KBM-7 (cell line): ENCODE data around the gene CFAP251.

Experiments
- DNase-seq: peaks from one replicate; pipeline ENCODE4 v3.0.0-alpha.2; 2015
- in situ Hi-C: fragments of 300-500 bp; cut with MboI; formaldehyde crosslinking; loops from 2 replicates; pipeline ENCODE4 v1.14.3; 2020; ENCODE audit warnings: low sequenced_read_pairs, low pct_unique_long_range_greater_than_20kb, mixed read lengths

Gene CFAP251

GRCh38 chr12:121939992-121940766 lies 21.8 kb downstream of the CFAP251 start:
- no peak for DNase-seq
- in situ Hi-C loops, result no loop called here

- in situ Hi-C loops, result no loop called here
- no peak for DNase-seq
Measured at GRCh38 chr12:121942145-121942718, 23.8 kb downstream of the CFAP251 start.

- in situ Hi-C loops, result no loop called here
- DNase-seq, result no peak
Measured at GRCh38 chr12:121943926-121944325, 25.5 kb downstream of the CFAP251 start.

GRCh38 chr12:121946313-121947025 lies 28.1 kb downstream of the CFAP251 start:
- DNase-seq, result no peak
- in situ Hi-C loops, result no loop called here

GRCh38 chr12:121947981-121948380 lies 29.6 kb downstream of the CFAP251 start:
- DNase-seq, result no peak
- in situ Hi-C loops, result no loop called here

- in situ Hi-C loops, result no loop called here
- no peak for DNase-seq
Measured at GRCh38 chr12:121949648-121950397, 31.4 kb downstream of the CFAP251 start.

GRCh38 chr12:121953117-121953692 lies 34.8 kb downstream of the CFAP251 start:
- in situ Hi-C loops, result no loop called here
- no peak for DNase-seq

- no peak for DNase-seq
Measured at GRCh38 chr12:121953695-121954094, 35.3 kb downstream of the CFAP251 start.

GRCh38 chr12:121955258-121956237 lies 37.2 kb downstream of the CFAP251 start:
- DNase-seq, result no peak
- in situ Hi-C loops, result no loop called here

More at GRCh38 chr12:121953695-121954094, 35.3 kb downstream of the CFAP251 start:
- in situ Hi-C loops, result no loop called here

- no peak for DNase-seq
- in situ Hi-C loops, result no loop called here
Measured at GRCh38 chr12:121957861-121958515, 39.6 kb downstream of the CFAP251 start.

GRCh38 chr12:121958541-121959240 lies 40.3 kb downstream of the CFAP251 start:
- in situ Hi-C loops, result no loop called here
- no peak for DNase-seq

- no peak for DNase-seq
- in situ Hi-C loops, result no loop called here
Measured at GRCh38 chr12:121960541-121960940, 42.1 kb downstream of the CFAP251 start.

- no peak for DNase-seq
- in situ Hi-C loops, result no loop called here
Measured at GRCh38 chr12:121961195-121961879, 42.9 kb downstream of the CFAP251 start.

GRCh38 chr12:121963341-121964018 lies 45.1 kb downstream of the CFAP251 start:
- DNase-seq, result no peak
- in situ Hi-C loops, result no loop called here

- no peak for DNase-seq
- in situ Hi-C loops, result no loop called here
Measured at GRCh38 chr12:121964813-121965643, 46.6 kb downstream of the CFAP251 start.
